Testis (tissue), 3 donors: ENCODE data around the gene SLC38A3. TPM values are rescaled to one million over a fixed set of nuclear protein-coding genes. Genes with fewer than 3 reads are reported as not detected.

Source experiments
- DNase-seq: peaks from one replicate; pipeline ENCODE4 v3.0.0-alpha.2; 2019
- H3K27ac ChIP-seq, 2 donors: fragments of 200-600 bp; sonication (generic); one replicate each; pipeline ENCODE4 v1.5.1; 2019
- H3K27me3 ChIP-seq: fragments of 200-600 bp; sonication (generic); one replicate; pipeline ENCODE4 v1.5.1; 2019
- H3K36me3 ChIP-seq: fragments of 200-600 bp; sonication (generic); one replicate; pipeline ENCODE4 v1.5.1; 2017; ENCODE audit warnings: low read depth; ENCODE audit errors: missing control alignments
- H3K4me1 ChIP-seq: fragments of 200-600 bp; sonication (generic); one replicate; pipeline ENCODE4 v1.5.1; 2019
- H3K4me3 ChIP-seq, 2 donors: fragments of 200-600 bp; sonication (generic); one replicate each; pipeline ENCODE4 v1.5.1; 2017 to 2019
- H3K9me3 ChIP-seq: fragments of 200-600 bp; sonication (generic); one replicate; pipeline ENCODE4 v1.5.1; 2017
- CTCF ChIP-seq, 3 experiments: fragments of 450-650 bp in 2 of 3; fragments of 200-600 bp in 1 of 3; sonication (generic) in 1 of 3; IDR thresholded peaks; one replicate each; pipeline ENCODE4 v1.5.1; 2016 to 2019; ENCODE audit warnings: antibody characterized with exemption in 3 of 3, mild to moderate bottlenecking in 2 of 3, moderate library complexity in 1 of 3
- POLR2A ChIP-seq: fragments of 450-650 bp; IDR thresholded peaks from one replicate; pipeline ENCODE4 v1.6.1; 2017; ENCODE audit warnings: antibody characterized with exemption, mild to moderate bottlenecking, moderate library complexity
- WGBS, 2 donors: methylation state at CpG; one replicate each; pipeline ENCODE4 v1.1.5; 2018; 5-methylcytosine and 5-hydroxymethylcytosine counted together
- intact Hi-C: fragments of 100-400 bp; cut with DNase I; formaldehyde crosslinking; loops from one replicate; pipeline ENCODE4 v1.15.1; 2023; ENCODE audit warnings: low total_unique reads
- polyA plus RNA-seq: library from polyadenylated mRNA; stranded (reverse); fragments of 350-450 nt; fragmentation: Illumina TruSeq; extraction: RNeasy Lipid Tissue Mini Kit (QIAGEN cat#74804); gene quantifications from one replicate; pipeline ENCODE4 v1.2.3, GENCODE V29; 2014; ENCODE audit warnings: low read depth, low replicate concordance; ENCODE audit not compliant: insufficient read depth
- total RNA-seq, 2 donors: library from RNA; depleted of rRNA; stranded (reverse); fragments of >200 nt; gene quantifications; one replicate each; pipeline ENCODE4 v1.2.3, GENCODE V29; 2016

The SLC38A3 gene
- total and polyA plus RNA-seq, 3 donors from 2014 or later = 3.4 to 5.4 (median 4.3) TPM

DNA sequence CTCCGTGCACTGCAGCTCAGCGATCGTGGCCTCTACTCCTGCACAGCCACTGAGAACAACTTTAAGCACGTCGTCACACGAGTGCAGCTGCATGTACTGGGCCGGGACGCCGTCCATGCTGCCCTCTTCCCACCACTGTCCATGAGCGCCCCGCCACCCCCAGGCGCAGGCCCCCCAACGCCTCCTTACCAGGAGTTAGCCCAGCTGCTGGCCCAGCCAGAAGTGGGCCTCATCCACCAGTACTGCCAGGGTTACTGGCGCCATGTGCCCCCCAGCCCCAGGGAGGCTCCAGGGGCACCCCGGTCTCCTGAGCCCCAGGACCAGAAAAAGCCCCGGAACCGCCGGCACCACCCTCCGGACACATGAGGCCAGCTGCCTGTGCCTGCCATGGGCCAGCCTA is 17.3 kb upstream of the SLC38A3 start:
- no peaks in the 10 kb centered on the region for H3K4me1 ChIP-seq
- no peak overlapping the region for H3K27ac ChIP-seq
- 95% methylated on average over 11 to 19 of the region's 19 CpGs for WGBS, 2 donors
- H3K36me3 ChIP-seq = no peaks in the 10 kb centered on the region
- intact Hi-C loops = loop anchor here (5.0 kb wide), 1 partner anchor 65 kb away; no protein-coding TSS in a partner anchor
- H3K4me3 ChIP-seq = no peak overlapping the region
- no peak for DNase-seq
- no peaks in the 10 kb centered on the region for H3K9me3 ChIP-seq
- no peaks in the 10 kb centered on the region for H3K27me3 ChIP-seq
- TF ChIP-seq POLR2A (no peak), CTCF (IDR thresholded peaks at IDR 0.05) (no peak)

DNA sequence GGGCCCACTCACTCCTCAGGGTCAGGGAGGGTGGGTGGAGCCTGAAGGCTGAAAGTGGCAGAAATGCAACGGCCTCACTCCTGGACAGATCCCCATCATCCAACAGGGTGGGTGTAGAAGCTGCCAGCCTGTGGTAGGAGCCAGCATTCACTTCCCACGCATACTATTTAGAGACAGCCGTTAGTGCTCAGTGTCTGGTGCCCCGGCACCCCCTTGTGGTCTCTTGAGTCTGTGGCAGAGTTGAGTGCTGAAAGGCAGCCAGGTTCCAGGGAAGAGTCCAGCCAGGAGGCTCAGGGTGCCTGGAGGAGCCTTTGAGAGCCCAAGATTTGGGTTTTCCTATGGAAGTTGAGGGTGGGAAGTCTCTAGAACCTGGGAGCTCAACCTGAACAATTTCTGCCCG is 15.8 kb upstream of the SLC38A3 start:
- TF ChIP-seq CTCF (IDR thresholded peaks at IDR 0.05) = peak; percentile 70 to 86 (median 83)
- no peak for TF ChIP-seq POLR2A
- no peak overlapping the region for H3K4me3 ChIP-seq
- peaks cover 3% of the 10 kb centered on the region for H3K27me3 ChIP-seq
- peak; percentile 91 for DNase-seq
- peaks cover 4% of the 10 kb centered on the region for H3K4me1 ChIP-seq
- WGBS, 2 donors = 26 to 52% methylated on average over 4 to 5 of the region's 5 CpGs
- no peaks in the 10 kb centered on the region for H3K36me3 ChIP-seq
- intact Hi-C loops = loop anchor here (5.0 kb wide), 1 partner anchor 67 kb away; no protein-coding TSS in a partner anchor
- H3K27ac ChIP-seq = no peak overlapping the region
- no peaks in the 10 kb centered on the region for H3K9me3 ChIP-seq

GRCh38 chr3:50189989-50190388 is 15.1 kb upstream of the SLC38A3 start:
- no peaks in the 10 kb centered on the region for H3K36me3 ChIP-seq
- no peaks in the 10 kb centered on the region for H3K9me3 ChIP-seq
- no peak overlapping the region for H3K4me3 ChIP-seq
- H3K27ac ChIP-seq = no peak overlapping the region
- H3K27me3 ChIP-seq = peaks cover 3% of the 10 kb centered on the region
- TF ChIP-seq CTCF (IDR thresholded peaks at IDR 0.05) (no peak), POLR2A (no peak)
- peaks cover 9% of the 10 kb centered on the region for H3K4me1 ChIP-seq
- DNase-seq = no peak
- intact Hi-C loops = loop anchor here (5.0 to 10.0 kb wide), 3 partner anchors 37 to 85 kb away; partner anchors contain the start of gene LSMEM2
- WGBS, 2 donors = 93 to 98% methylated on average over 7 of the region's 7 CpGs

DNA sequence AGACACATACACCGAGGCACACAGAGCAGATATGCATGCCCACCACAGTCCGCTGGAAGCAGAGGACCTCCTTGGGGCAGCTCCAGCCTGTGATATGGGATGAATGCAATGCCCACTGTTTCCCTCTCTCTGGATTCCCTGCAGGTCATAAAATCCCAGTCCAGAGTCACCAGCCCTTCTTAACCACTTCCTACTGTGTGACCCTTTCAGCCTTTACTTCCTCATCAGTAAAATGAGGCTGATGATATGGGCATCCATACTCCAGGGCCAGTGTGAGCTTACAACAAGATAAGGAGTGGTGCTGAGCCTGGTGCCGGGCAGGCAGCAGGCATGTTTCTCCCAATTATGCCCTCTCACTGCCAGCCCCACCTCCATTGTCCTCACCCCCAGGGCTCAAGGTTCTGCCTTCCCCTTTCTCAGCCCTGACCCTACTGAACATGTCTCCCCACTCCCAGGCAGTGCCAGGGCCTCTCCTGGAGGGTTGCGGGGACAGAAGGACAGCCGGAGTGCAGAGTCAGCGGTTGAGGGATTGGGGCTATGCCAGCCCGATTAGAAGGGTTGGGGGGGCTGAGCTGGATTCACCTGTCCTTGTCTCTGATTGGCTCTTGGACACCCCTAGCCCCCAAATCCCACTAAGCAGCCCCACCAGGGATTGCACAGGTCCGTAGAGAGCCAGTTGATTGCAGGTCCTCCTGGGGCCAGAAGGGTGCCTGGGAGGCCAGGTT is 14.0 kb upstream of the SLC38A3 start, which contains the start of gene GNAT1:
Gene GNAT1 (plus strand): TSS at position 675 of the 725 bp plus-strand sequence. CDS start 116 bp downstream, outside the sequence.
- intact Hi-C loops = loop anchor here (5.0 to 10.0 kb wide), 2 partner anchors 36 to 84 kb away; partner anchors contain the start of gene LSMEM2
- peaks cover 9% of the 10 kb centered on the region for H3K4me1 ChIP-seq
- no peak within 1 kb of the TSS for H3K27ac ChIP-seq
- peaks cover 3% of the 10 kb centered on the region for H3K27me3 ChIP-seq
- no peak within 1 kb of the TSS for H3K4me3 ChIP-seq
- no peaks in the 10 kb centered on the region for H3K9me3 ChIP-seq
- no peak for DNase-seq
- TF ChIP-seq POLR2A (no peak), CTCF (IDR thresholded peaks at IDR 0.05) (no peak)
- 75 to 84% methylated on average over 3 to 8 of the region's 8 CpGs for WGBS, 2 donors
- no peaks in the 10 kb centered on the region for H3K36me3 ChIP-seq
